HG02981 (cell line): ENCODE data around the gene PIP5K1C.
"Not testable (repeated sequence)": the region's sequence is repeated elsewhere in the genome, so short reads cannot be mapped to it uniquely, and the experiment has no call there.

ENCODE experiments used
- ATAC-seq: cut with Tn5 transposase; IDR thresholded peaks from one replicate; pipeline ENCODE4 v1.9.1; 2021; ENCODE audit warnings: mild to moderate bottlenecking, moderate library complexity; ENCODE audit not compliant: unreplicated experiment

Gene PIP5K1C

DNA sequence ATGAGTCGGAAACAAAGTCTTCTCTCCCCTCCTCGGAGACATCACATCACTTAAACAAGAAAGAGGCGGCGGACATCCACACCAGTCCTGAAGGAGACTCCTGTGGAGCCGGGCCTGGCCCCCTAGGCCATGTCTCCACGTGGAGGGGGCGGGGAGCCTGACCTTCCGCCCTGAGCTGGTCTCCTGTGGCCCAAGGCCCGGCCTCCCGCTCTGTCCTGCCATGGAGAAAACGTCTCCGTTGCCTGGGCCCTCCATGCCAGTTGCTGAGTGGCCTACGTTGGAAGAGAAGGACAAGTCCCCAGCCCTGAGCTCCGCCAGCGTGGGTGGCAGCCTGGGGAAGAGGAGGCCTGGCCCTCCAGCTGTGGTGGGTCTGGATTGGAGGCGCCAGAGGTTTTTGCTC, 68.2 kb downstream of the PIP5K1C start:
- ATAC-seq: no peak

DNA sequence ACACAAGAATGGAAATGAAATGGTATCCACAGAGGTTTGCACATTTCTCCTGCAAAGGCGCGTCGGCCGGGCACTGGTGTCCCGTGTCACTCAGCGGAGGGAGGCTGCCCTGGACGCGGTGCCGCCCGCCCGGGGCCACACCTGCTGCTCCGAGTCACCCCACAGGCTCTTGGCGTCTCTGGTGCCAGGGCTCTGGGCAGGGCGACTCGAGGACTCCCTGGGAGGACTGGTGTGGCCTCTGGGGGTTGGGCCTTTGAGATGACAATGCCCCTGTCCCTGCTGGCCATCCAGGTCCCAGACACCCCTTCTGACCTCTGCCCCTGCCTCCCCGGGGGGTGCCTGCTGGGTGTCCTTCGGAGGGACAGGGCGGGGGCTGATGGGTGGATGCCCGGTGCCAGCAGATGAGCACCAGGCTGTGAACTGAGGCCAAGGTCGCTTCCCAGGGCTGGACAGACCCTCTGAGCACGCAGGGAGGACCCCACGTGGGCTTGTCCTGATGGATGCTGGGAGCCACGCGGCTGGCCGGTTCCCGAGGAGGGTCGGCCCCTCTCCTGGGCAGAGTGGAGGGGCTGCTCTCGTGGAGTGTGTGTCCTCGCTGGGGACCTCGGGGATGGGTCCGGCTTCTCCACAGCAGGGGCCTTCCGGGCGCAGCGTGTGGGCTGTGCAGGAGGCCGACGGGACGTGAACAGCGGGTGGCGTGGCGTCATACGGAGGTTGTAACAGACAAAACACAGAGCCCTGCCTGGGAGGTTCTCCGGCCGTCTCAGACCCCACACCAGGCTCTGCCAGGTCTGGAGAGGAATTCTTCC, 69.0 kb downstream of the PIP5K1C start:
- no peak for ATAC-seq

DNA sequence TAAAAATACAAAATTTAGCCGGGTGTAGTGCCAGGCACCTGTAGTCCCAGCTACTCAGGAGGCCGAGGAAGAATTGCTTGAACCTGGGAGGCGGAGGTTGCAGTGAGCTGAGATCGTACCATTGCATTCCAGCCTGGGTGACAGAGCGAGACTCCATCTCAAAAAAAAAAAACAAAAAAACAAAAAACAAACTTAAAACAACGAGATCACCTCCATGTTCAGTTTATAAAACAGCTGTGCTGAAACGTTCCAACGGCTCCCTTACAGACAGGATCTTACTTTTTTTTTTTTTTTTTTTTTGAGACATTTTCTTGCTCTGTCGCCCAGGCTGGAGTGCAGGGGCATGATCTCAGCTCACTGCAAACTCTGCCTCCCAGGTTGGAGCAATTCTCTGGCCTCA, 71.5 kb downstream of the PIP5K1C start:
- not testable (repeated sequence) for ATAC-seq

DNA sequence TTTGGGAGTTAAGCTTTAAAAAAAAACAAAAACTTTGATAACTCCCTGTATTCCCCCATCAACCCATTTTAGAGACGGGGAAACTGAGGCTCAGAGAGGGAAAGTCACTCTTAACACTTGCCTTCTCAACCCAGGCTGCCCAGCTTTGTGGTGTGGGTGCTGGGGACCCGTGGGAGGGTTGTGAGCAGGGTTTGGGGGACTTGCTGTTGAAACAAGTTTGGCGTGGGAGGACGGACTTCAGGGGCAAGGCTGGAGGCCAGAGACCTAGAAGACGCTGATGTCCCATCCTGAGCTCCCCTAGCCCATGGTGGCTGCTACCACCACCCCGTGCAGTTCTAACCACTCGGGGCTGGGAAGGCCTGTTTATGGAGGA, 72.9 kb downstream of the PIP5K1C start:
- ATAC-seq: no peak

DNA sequence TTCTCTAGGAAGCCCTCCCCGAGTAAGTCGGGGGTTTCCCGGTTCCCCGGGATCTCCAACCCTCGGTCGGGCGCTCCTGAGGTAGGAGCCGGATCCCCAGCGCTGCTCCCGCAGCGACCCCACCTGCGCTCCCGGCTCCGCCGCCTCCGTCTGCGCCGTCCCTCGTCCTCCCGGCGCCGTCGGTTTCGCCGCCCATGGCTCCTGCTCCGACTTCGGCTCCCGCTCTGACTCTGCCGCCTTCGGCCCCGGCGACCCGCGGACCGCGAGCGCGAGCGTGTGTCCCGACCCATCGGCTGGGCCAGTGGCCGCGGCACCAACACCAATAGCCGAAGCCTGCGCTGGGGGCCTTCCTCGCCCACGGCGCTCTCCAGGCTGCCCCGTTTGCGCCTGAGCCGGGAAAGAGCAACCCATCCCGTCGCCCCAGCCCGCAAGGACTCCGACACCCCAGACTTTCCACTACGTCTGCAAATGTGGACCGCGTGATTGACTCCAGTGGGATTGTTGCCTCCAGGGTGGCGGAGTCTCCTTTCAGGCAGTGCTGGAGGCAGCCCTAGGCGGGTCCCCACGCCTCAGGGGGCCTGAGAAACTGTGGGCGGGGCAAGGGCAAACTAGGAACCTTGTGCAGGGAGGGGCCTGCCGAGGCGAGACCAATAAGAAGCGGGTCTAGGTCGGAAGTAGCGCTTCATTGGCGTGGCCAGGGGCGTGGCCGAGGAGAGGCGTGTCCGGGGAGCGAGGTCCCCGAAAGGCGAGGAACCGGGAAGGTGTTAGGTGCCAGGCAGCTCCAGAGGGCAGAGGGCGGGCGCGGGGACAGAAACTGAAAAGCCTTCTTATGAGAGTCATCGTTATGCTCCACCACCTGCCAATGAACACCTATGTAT, 73.6 kb downstream of the PIP5K1C start, which contains the start of gene CACTIN:
Gene CACTIN (minus strand): TSS at position 318 of the 878 bp plus-strand sequence. CDS start 28 bp downstream, at position 290.
- peak; percentile 76 for ATAC-seq

DNA sequence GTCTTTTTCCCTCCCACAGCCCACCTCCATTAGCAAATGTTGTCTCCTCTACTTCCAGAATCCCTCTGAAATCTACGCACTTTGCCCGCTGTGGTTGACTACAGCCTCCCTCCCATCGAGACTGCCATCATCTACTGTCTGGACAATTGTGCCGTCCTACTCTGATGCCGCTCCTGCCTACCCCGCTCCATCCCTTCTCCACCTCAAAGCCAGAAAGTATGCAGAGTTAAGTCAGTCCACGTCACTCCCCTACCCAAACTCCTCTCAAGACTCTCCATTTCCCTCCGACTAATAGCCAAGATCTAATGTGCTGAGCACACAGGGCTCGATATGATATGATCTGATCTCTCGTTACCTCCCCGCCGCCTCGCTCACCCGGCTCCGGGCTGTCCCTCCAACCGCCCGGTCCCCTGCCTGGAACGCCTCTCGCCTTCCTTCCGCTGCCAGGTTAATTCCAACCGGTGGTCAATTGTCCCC, 74.2 kb downstream of the PIP5K1C start:
- peak; percentile 4 for ATAC-seq

DNA sequence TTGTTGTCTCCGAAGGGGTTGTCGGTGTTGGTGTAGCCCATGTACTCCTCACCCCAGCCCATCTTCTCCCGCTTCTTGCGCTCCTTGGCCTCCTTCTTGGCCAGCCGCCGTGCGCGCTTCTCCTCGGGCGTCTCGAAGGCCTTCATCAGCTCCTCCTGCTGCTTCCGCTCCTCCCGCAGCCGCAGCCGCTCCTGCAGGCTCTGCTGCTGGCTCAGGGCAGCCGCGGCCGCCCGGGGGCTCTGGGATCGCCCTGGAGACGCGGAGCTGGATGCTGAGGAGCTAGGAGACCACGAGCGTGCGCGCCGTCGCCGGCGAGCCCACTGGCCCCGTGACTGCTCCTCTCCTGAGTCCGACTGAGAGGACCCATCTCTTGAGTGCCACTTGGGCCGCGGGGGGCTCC, 76.6 kb downstream of the PIP5K1C start:
- ATAC-seq: no peak

DNA sequence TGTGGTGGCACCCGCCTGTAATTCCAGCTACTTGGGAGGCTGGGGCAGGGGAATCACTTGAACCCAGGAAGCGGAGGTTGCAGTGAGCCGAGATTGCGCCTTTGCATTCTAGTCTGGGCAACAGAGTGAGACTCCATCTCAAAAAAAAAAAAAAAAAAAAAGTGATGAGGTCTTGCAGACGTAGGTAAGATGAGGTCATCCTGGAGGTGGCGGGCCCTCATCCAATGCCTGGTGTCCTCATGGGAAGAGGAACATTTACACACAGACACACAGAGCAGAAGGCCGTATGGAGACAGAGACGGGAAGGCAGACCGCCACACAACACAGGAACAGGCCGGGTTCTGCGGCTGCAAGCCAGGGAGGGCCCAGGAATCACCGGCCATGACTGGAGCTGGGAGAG, 78.0 kb downstream of the PIP5K1C start:
- ATAC-seq: no peak

DNA sequence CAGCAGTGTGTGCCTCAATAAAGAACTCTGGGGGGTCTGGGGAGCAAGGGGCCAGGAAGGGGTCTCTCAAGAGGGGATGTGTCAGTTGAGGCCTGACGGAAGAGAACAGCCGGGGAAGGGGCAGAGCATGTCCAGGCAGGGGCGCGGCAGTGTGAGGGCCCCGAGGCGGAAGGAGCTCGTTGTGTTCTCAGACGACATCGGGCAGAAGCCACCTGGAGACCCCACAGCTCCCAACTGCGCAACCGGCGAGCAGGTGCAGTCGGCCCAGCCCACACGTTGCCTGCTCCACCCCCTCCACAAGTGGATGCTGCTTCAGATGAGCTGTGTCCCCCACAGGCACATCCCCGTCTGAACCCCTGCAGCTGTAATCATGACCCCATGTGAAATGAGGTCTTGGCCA, 78.6 kb downstream of the PIP5K1C start:
- no peak for ATAC-seq

DNA sequence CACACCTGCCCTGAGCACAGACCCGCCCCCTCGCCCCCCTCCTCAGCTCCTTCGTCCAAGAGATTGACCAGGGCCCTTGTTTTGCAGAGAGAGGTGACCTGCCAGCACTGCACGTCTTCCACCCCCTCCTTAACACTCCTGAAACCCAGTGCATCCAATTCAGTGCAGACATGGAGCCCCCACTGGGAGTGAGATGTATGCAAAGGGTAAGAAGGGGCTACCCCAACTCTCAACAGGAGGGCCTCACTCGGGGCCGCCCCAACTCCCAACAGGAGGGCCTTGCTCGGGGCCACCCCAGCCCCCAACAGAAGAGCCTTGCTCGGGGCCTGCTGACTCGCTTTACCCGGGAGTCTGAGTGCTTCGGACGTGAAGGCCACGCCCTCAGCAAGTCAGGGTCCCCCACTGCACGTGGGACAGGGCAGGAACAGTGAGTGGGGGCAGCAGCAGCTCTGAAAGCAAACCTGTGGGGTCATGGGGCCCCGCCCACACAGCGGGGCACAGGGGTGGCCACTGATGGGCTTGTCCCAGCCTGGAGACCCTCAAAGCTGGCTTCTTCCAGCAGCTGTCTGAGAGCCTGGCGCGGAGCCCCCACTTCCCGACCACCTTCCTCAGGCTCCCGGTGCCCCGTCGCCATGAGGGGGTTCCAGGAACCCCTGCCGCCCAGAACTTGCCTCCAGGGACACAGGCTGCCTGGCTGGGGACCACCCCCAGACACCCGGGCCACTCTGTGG, 79.3 kb downstream of the PIP5K1C start:
- no peak for ATAC-seq

DNA sequence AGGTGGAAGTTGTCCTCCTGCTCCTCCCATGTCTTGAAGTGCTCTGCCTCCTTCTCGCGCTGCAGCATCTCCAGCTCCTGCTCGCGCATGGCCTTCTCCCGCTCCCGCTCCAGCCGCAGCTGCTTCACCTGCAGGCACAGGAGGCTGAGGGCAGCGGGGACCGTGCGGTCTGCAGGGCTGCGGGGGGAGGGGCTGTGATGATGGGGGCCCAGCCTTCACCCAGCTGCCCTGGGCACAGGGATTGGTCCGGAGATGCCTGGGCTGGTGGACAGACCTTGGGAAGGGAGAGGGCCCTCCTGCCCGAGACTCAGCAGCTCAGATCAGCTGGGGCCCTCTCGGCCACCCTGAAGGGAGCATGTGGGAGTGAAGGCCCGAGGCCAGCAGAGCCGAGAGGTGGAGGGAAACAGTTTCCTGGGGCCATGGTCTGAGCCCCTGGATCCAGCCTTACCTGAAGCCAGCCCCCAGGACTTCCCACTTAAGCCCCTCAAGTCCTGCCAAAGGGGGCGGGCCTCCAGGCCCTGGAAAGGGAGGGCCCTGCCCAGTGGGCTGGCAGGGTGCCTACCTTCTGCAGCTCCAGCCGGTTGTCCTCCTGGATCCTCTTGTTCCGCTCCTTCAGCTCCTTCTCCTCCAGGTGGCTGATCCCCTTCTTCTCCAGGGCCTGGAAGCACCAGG, 80.0 kb downstream of the PIP5K1C start:
- ATAC-seq: no peak

DNA sequence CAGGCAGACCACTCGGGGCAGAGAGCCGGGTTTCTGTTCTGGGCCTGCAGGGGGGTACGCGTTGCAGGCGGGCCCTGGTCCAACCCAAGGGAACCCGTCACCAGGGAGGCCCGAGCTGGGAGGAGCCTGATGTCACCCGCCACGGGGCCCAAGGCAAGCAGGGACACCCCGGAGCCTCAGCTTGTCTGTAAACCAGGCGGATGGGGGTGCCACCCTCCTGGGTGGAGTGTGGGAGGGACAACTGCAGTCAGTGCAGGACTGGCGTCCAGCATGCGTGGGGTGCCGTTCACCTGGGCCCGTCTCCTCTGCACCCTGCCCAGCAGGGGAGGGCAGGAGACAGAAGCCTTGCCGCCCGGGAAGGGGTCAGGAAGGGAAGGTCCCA, 80.6 kb downstream of the PIP5K1C start:
- ATAC-seq: no peak

DNA sequence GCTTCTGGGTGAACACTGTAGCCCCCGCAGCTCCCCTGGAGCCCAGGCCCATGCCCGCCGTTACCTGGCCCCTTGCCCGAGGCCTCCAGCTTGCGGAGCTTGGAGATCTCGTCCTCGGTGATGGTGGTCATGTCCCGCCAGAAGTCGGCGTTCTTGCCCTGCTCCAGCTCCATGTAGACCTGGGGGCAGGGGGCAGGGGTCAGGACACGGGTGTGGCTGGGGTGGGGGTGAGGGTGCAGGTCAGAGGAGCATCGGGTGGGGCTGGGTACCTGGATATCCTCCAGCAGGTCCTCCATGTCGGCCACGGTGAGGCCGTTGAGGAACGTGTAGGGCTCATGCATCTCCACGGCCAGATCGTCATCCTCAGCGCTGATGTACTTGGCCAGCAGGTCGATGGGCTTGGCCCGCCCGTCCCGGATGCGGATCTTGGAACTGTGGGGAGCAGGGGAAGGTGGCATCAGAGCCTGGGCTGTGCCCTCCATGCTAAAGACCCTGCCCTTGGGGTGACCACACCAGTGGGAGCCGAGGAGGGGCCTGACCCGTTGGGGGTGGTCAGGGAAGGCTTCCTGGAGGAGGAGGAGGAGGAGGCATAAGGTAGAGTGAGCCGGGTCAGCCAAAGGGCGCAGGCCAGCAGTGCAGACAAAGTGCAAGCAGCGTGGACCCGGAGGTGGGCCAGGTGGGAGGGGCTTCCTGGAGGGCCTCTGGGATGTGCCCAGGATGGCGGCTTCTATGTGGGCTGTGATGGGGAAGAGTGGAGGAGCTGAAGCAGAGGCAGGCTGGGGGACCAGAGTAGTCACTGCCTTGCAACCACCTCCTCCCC, 81.2 kb downstream of the PIP5K1C start:
- no peak for ATAC-seq

DNA sequence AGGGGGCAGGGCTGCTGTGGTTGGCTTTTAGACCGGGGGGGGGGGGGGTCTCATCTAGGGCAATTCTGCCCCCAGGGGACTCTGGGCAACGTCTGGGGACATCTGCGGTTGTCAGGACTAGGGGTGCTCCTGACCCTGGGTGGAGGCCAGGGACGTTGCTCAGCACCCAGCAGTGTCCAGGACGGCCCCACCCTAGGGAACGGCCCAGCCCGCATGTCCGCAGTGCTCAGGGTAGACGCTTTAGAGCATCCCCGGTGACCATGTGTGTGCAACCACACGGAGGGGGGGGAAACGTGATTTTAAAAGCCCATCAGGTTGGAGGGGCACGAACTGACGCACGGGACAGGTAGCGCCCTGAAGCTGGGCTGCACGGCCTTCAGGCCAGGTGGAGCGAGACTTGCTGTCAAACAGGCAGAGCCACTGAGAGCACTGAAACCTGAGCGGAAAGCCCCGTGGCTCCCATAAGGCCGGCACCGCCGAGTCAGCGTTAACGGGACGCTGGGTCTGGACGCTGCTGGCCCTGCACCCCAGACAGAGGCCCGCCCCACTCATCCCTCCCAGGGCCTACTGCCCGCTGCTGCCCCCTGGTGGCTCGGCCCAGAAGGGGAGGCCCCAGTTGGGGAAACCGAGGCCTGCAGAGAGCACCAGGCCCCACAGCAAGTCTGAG, 82.0 kb downstream of the PIP5K1C start:
- no peak for ATAC-seq

DNA sequence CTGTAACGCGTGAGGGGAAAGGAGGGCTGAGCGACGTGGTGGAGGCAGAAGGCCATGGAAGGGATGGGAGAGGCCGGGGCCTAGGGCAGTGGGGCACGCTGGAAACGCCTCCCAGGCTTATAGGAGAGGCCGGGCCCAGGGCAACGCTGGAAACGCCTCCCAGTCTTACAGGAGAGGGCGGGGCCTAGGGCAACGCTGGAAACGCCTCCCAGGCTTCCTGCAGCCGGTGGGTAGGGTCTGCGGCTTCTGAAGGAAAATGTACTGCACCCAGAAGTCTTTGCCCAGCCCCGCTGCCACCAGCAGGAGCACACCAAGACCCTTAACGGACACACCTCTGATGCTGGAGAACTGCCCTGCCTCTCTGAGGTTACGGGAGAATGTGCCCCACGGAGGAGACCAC, 82.8 kb downstream of the PIP5K1C start:
- ATAC-seq: no peak

DNA sequence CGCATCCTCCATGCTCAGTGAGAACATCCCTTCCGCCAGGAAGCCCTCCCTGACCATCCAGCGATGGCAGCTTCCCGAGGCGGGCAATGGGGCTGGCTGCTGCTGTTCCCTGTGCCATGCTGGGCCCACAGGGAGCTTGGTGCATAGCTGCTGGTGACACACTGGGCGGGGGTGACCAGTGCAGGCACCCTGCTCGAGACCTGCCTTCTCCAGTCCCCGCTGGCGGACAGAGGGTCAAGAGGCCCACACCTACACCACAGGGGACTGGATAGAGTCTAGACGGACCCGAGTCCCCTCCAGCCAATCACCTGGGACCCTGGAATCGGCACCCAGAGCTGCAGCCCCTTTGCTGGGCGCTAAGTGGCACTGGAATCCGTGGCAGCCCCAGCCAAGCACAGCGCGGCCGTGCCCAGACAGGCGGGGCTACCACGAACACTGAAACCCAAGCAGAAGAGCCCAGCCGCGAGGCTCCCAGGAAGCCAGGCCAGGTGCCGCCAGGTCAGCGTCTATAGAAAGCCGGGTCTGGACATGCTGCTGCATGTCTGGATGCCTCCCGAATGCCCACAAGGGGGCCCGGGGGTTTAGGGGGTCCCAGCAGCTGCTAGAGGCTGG, 84.6 kb downstream of the PIP5K1C start:
- ATAC-seq: no peak

DNA sequence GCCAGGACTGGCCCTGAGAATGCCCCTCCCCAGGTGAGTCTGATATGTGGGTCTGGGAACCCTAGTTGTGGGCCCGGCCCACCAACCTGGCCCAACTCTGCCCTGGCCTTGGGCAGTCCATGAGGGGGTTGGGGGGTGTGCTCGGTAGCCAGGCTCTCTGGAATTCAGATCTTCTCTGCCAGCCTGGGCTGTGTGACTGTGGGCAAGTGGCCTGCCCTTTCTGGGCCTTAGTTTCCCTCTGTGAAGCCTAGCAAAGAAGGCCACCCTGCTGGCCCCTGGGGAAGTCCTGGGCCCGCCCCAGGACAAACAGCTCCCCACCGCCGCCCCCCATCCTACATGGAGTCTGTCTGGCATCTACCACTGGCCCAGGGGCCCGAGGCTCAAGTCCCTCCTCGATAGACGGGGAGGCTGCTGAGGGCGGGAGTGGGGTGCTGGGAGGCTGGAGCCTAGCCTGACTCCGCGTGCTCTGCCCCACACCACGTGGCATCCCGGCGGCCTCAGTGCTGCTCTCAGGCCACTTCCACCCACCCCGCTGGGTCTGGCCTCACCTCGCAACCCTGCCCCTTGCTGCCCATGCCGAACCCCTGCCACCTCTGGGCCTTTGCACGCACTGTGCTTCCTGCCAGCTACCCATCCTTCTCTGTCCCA, 85.3 kb downstream of the PIP5K1C start:
- ATAC-seq: no peak
